Caco-2 (cell line): ENCODE measurements around the gene ZNF438. TPM values are rescaled to one million over a fixed set of nuclear protein-coding genes. Genes with fewer than 3 reads are reported as not detected.

Source experiments
- BruUV-seq: library from RNA; stranded (reverse); fragments of 400-500 nt; replicated peaks from 2 replicates; lab custom pipeline; 2021; lab: Mats Ljungman, UMichigan
- CTCF ChIA-PET: fragments of 300-600 bp; sonication (Branson Sonifier 250); formaldehyde crosslinking; loops from one replicate; lab custom pipeline; 2022; ENCODE audit warnings: antibody characterized with exemption; lab: Charles Lee
- POLR2A ChIA-PET: fragments of 300-600 bp; sonication (Branson Sonifier 250); formaldehyde crosslinking; loops from one replicate; lab custom pipeline; 2022; ENCODE audit warnings: antibody characterized with exemption; lab: Charles Lee
- DNase-seq, 2 experiments: peaks; one replicate each; pipeline versions ENCODE4 v3.0.0 to v3.0.0-alpha.2; 2020 to 2022
- H3K27me3 ChIP-seq: replicated peaks from 2 replicates; pipeline ENCODE4 v1.6.0; 2011; ENCODE audit warnings: low read length; ENCODE audit not compliant: control insufficient read depth, insufficient read depth
- H3K36me3 ChIP-seq: 2 replicates; pipeline ENCODE4 v1.5.1; 2011; ENCODE audit warnings: low read length; ENCODE audit not compliant: control insufficient read depth, insufficient read depth
- H3K4me1 ChIP-seq: fragments of 250-450 bp; sonication (Bioruptor Pico); 2 replicates; pipeline ENCODE4 v1.5.1; 2020; ENCODE audit warnings: mild to moderate bottlenecking
- H3K4me3 ChIP-seq: 2 replicates; pipeline ENCODE4 v1.5.1; 2011; ENCODE audit warnings: low read depth, mild to moderate bottlenecking, control low read depth, low read length
- H3K9me3 ChIP-seq: fragments of 250-450 bp; sonication (Bioruptor Pico); 2 replicates; pipeline ENCODE4 v1.5.1; 2020; ENCODE audit warnings: mild to moderate bottlenecking, moderate library complexity
- H3K27ac Mint-ChIP-seq: one replicate; pipeline ENCODE4 v1.8.0; 2022; ENCODE audit warnings: mixed read lengths; ENCODE audit not compliant: unreplicated experiment
- H3K27me3 Mint-ChIP-seq: one replicate; pipeline ENCODE4 v1.8.0; 2022; ENCODE audit warnings: mixed read lengths; ENCODE audit not compliant: insufficient read depth, unreplicated experiment
- H3K36me3 Mint-ChIP-seq: one replicate; pipeline ENCODE4 v1.8.0; 2022; ENCODE audit warnings: mild to moderate bottlenecking, mixed read lengths; ENCODE audit not compliant: insufficient read depth, unreplicated experiment
- H3K4me1 Mint-ChIP-seq: one replicate; pipeline ENCODE4 v1.8.0; 2022; ENCODE audit warnings: low read depth, mixed read lengths; ENCODE audit not compliant: unreplicated experiment
- H3K4me3 Mint-ChIP-seq: one replicate; pipeline ENCODE4 v1.8.0; 2022; ENCODE audit warnings: mild to moderate bottlenecking, moderate library complexity, mixed read lengths; ENCODE audit not compliant: unreplicated experiment
- H3K9me3 Mint-ChIP-seq: one replicate; pipeline ENCODE4 v1.8.0; 2022; ENCODE audit warnings: mixed read lengths; ENCODE audit not compliant: unreplicated experiment
- CTCF ChIP-seq, 2 experiments: fragments of 200-600 bp in 1 of 2; IDR thresholded peaks; 1 replicate in 1 of 2; 2 replicates in 1 of 2; pipeline versions ENCODE4 v1.5.1 to v1.8.0; 2011 to 2022; ENCODE audit warnings: antibody characterized with exemption in 1 of 2, control low read depth in 1 of 2, inconsistent platforms in 1 of 2, low read depth in 1 of 2, low read length in 1 of 2, mild to moderate bottlenecking in 1 of 2, moderate library complexity in 1 of 2; ENCODE audit not compliant: insufficient read depth in 1 of 2, severe bottlenecking in 1 of 2, unreplicated experiment in 1 of 2
- intact Hi-C: fragments of 100-400 bp; cut with micrococcal nuclease; formaldehyde crosslinking; loops from one replicate; pipeline ENCODE4 v1.10.0; 2022; ENCODE audit not compliant: unreplicated experiment
- total RNA-seq: library from RNA; stranded (reverse); gene quantifications from 2 replicates; pipeline ENCODE4 v1.2.3, GENCODE V29; 2022

Gene ZNF438
- total RNA-seq, 1 experiment from 2014 or later, result 1.00 TPM

GRCh38 chr10:31018962-31019361 is 12.7 kb downstream of the ZNF438 start:
- H3K27me3 ChIP-seq, result no peaks in the 10 kb centered on the region
- ChIA-PET CTCF (no interaction called here), POLR2A (no interaction called here)
- H3K27ac Mint-ChIP-seq, result no peak overlapping the region
- no peak overlapping the region for H3K4me3 Mint-ChIP-seq
- H3K27me3 Mint-ChIP-seq, result peaks cover 3% of the 10 kb centered on the region
- no peak for DNase-seq
- intact Hi-C loops, result no loop called here
- no peak overlapping the region for H3K4me3 ChIP-seq
- no peaks in the 10 kb centered on the region for H3K9me3 Mint-ChIP-seq
- no TSS peak for BruUV-seq
- no peaks in the 10 kb centered on the region for H3K4me1 ChIP-seq
- no peaks in the 10 kb centered on the region for H3K9me3 ChIP-seq
- H3K4me1 Mint-ChIP-seq, result no peaks in the 10 kb centered on the region
- no peaks in the 10 kb centered on the region for H3K36me3 ChIP-seq
- no peaks in the 10 kb centered on the region for H3K36me3 Mint-ChIP-seq
- TF ChIP-seq CTCF (IDR thresholded peaks at IDR 0.05; ENCODE audit: insufficient read depth in 1 of 2, low read depth in 1 of 2, low read length in 1 of 2, severe bottlenecking in 1 of 2, unreplicated experiment in 1 of 2), result no peak

- no peak for TF ChIP-seq CTCF (IDR thresholded peaks at IDR 0.05; ENCODE audit: insufficient read depth in 1 of 2, low read depth in 1 of 2, low read length in 1 of 2, severe bottlenecking in 1 of 2, unreplicated experiment in 1 of 2)
- BruUV-seq, result no TSS peak
- Mint-ChIP-seq H3K27me3 (no peaks in the 10 kb centered on the region), H3K9me3 (no peaks in the 10 kb centered on the region), H3K4me3 (no peak overlapping the region), H3K4me1 (no peaks in the 10 kb centered on the region), H3K27ac (no peak overlapping the region), H3K36me3 (no peaks in the 10 kb centered on the region)
- Histone ChIP-seq H3K36me3 (no peaks in the 10 kb centered on the region), H3K4me3 (no peak overlapping the region), H3K27me3 (no peaks in the 10 kb centered on the region), H3K9me3 (no peaks in the 10 kb centered on the region), H3K4me1 (no peaks in the 10 kb centered on the region)
- intact Hi-C loops, result no loop called here
- CTCF ChIA-PET, result interaction anchor here (0.6 kb wide), 1 partner anchor 152 kb away, joined by 4 read pairs; no protein-coding TSS in a partner anchor
- DNase-seq, result no peak
- POLR2A ChIA-PET, result no interaction called here
Observed at GRCh38 chr10:31018356-31018750, 13.3 kb downstream of the ZNF438 start.

GRCh38 chr10:31017534-31018355 is 13.9 kb downstream of the ZNF438 start:
- ChIA-PET POLR2A (no interaction called here), CTCF (interaction anchor here (0.6 kb wide), 1 partner anchor 151 kb away, joined by 4 read pairs; no protein-coding TSS in a partner anchor)
- Mint-ChIP-seq H3K36me3 (no peaks in the 10 kb centered on the region), H3K4me1 (no peaks in the 10 kb centered on the region), H3K9me3 (no peaks in the 10 kb centered on the region), H3K4me3 (no peak overlapping the region), H3K27me3 (no peaks in the 10 kb centered on the region), H3K27ac (no peak overlapping the region)
- DNase-seq, result no peak
- H3K4me1 ChIP-seq, result no peaks in the 10 kb centered on the region
- BruUV-seq, result no TSS peak
- H3K27me3 ChIP-seq, result no peaks in the 10 kb centered on the region
- H3K4me3 ChIP-seq, result no peak overlapping the region
- no peaks in the 10 kb centered on the region for H3K36me3 ChIP-seq
- H3K9me3 ChIP-seq, result no peaks in the 10 kb centered on the region
- TF ChIP-seq CTCF (IDR thresholded peaks at IDR 0.05; ENCODE audit: insufficient read depth in 1 of 2, low read depth in 1 of 2, low read length in 1 of 2, severe bottlenecking in 1 of 2, unreplicated experiment in 1 of 2), result no peak
- intact Hi-C loops, result no loop called here
